ENCODE results near the gene NAA16.

Gene NAA16

DNA sequence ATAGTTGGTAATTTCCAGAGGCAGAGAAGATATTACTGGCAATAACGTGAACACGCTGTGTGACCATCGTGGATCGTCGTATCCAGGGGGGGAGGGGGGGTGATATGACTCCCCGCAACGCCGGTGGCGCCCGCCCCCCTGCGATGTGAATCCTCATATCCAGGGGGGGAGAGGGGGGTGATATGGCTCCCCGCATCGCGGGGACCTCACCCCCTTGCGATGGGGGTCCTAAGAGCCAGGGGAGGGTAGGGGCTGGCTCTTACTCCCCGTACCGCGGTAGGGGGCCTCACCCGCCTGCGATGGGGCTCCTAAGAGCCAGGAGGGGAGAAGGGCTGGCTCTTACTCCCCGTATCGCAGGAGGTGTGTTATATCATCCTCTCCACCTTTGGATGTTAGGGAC lies 115.0 kb downstream of the NAA16 start:
- Histone ChIP-seq H3K36me3 (ENCODE audit: insufficient read depth, low read length) (no peaks in the 10 kb centered on the region), H3K4me1 (ENCODE audit: insufficient read depth, low read length, poor library complexity, severe bottlenecking) (no peaks in the 10 kb centered on the region), H3K4me3 (ENCODE audit: low read length, poor library complexity, severe bottlenecking) (no peak overlapping the region), H3K27me3 (ENCODE audit: insufficient read depth, low read length, poor library complexity, severe bottlenecking) (no peaks in the 10 kb centered on the region), H3K79me2 (ENCODE audit: insufficient read depth, low read length) (no peaks in the 10 kb centered on the region), H4K20me1 (ENCODE audit: insufficient read depth, low read length, poor library complexity, severe bottlenecking) (no peaks in the 10 kb centered on the region), H3K9me3 (ENCODE audit: insufficient read depth, low read depth, low read length) (no peaks in the 10 kb centered on the region), H3K9ac (ENCODE audit: low read depth, low read length, poor library complexity, severe bottlenecking) (no peak overlapping the region), H3K9me2 (replicated peaks; ENCODE audit: low read depth, low read length) (no peaks in the 10 kb centered on the region), H2AFZ (ENCODE audit: low read length) (no peak overlapping the region), H3F3A (ENCODE audit: low read depth) (no peaks in the 10 kb centered on the region), H3K4me2 (ENCODE audit: low read depth, low read length, poor library complexity, severe bottlenecking) (no peak overlapping the region)
- TF ChIP-seq, protein P1, sequence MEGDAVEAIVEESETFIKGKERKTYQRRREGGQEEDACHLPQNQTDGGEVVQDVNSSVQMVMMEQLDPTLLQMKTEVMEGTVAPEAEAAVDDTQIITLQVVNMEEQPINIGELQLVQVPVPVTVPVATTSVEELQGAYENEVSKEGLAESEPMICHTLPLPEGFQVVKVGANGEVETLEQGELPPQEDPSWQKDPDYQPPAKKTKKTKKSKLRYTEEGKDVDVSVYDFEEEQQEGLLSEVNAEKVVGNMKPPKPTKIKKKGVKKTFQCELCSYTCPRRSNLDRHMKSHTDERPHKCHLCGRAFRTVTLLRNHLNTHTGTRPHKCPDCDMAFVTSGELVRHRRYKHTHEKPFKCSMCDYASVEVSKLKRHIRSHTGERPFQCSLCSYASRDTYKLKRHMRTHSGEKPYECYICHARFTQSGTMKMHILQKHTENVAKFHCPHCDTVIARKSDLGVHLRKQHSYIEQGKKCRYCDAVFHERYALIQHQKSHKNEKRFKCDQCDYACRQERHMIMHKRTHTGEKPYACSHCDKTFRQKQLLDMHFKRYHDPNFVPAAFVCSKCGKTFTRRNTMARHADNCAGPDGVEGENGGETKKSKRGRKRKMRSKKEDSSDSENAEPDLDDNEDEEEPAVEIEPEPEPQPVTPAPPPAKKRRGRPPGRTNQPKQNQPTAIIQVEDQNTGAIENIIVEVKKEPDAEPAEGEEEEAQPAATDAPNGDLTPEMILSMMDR (conservative IDR thresholded peaks at IDR 0.05; ENCODE audit: low read length): no peak
- no peak for TF ChIP-seq EZH2phosphoT487 (IDR thresholded peaks at IDR 0.05; ENCODE audit: borderline replicate concordance)

Data from Loucy (cell line).